T-helper 1 cell treated with Interleukin-12 subunit alpha and Interleukin-12 subunit beta and Interleukin-4 antibody, amounts not matched to agents 30 μg/mL and 1 μg/mL, for 36 hours (primary cell): ENCODE data around the gene SLC34A3.
"Not testable (repeated sequence)": the region's sequence is repeated elsewhere in the genome, so short reads cannot be mapped to it uniquely, and the experiment has no call there.

Experiments
- H3K27ac Mint-ChIP-seq: one replicate; pipeline ENCODE4 v1.8.0; 2021; ENCODE audit warnings: mild to moderate bottlenecking, mixed read lengths
- H3K27me3 Mint-ChIP-seq: one replicate; pipeline ENCODE4 v1.8.0; 2021; ENCODE audit warnings: low read depth, mixed read lengths
- H3K36me3 Mint-ChIP-seq: one replicate; pipeline ENCODE4 v1.8.0; 2021; ENCODE audit warnings: low read depth, mixed read lengths
- H3K4me1 Mint-ChIP-seq: one replicate; pipeline ENCODE4 v1.8.0; 2021; ENCODE audit warnings: low read depth, mixed read lengths
- H3K4me3 Mint-ChIP-seq: one replicate; pipeline ENCODE4 v1.8.0; 2021; ENCODE audit warnings: mild to moderate bottlenecking, moderate library complexity, mixed read lengths
- H3K9me3 Mint-ChIP-seq: one replicate; pipeline ENCODE4 v1.8.0; 2021; ENCODE audit warnings: mixed read lengths

Gene SLC34A3

DNA sequence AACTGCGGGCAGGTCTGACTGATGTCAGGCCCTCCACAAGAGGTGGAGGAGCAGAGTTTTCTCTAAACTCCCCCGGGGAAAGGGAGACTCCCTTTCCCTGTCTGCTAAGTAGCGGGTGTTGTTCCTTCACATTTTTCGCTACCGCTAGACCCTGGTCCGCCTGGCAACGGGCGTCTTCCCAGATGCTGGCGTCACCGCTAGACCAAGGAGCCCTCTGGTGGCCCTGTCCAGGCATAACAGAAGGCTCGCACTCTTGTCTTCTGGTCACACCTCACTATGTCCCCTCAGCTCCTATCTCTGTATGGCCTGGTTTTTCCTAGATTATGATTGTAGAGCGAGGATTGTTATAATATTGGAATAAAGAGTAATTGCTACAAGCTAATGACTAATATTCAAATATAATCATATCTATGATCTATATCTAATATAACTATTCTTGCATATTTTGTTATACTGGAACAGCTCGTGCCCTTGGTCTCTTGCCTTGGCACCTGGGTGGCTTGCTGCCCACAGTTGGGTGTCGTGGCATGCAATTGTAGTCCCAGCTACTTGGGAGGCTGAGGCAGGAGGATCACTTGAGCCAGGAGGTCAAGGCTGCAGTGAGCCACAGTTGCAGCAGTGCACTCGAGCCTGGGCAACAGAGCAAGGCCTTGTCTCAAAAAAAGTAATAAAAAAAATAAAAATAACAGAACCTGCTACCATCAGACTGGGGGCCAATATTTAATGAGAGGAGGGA lies 31.6 kb downstream of the SLC34A3 start:
- H3K27ac Mint-ChIP-seq, H3K9me3 Mint-ChIP-seq, H3K27me3 Mint-ChIP-seq, H3K4me1 Mint-ChIP-seq, H3K36me3 Mint-ChIP-seq, H3K4me3 Mint-ChIP-seq: not testable (repeated sequence)

- H3K4me1 Mint-ChIP-seq: no peaks in the 10 kb centered on the region
- no peak overlapping the region for H3K27ac Mint-ChIP-seq
- no peaks in the 10 kb centered on the region for H3K9me3 Mint-ChIP-seq
- H3K36me3 Mint-ChIP-seq: peaks cover 7% of the 10 kb centered on the region
- no peak overlapping the region for H3K4me3 Mint-ChIP-seq
- H3K27me3 Mint-ChIP-seq: no peaks in the 10 kb centered on the region
These were observed 32.2 kb downstream of the SLC34A3 start for GRCh38 chr9:137262909-137263285.

DNA sequence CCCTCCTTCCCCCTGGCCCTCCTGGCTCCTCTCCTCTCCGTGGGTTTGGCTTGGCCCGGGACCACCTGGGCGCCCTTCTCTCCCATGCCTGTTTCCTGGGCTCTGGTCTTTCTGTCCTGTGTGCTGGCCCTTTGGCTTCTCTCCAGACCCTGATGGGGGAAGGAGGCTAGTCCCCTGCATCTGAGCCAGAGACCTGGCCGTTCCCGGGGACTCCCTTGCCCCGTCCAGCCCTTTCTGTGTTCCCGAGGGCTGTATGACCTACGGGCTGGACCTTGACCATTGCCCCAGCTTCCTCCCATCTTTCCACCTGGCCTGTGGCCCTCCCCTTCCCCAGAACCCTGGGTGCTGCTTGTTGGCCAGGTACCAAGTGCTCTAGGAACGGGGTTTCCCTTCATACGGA lies 32.8 kb downstream of the SLC34A3 start:
- no peak overlapping the region for H3K27ac Mint-ChIP-seq
- H3K4me1 Mint-ChIP-seq: peaks cover under 1% of the 10 kb centered on the region
- H3K27me3 Mint-ChIP-seq: no peaks in the 10 kb centered on the region
- no peak overlapping the region for H3K4me3 Mint-ChIP-seq
- no peaks in the 10 kb centered on the region for H3K9me3 Mint-ChIP-seq
- peaks cover 9% of the 10 kb centered on the region for H3K36me3 Mint-ChIP-seq

DNA sequence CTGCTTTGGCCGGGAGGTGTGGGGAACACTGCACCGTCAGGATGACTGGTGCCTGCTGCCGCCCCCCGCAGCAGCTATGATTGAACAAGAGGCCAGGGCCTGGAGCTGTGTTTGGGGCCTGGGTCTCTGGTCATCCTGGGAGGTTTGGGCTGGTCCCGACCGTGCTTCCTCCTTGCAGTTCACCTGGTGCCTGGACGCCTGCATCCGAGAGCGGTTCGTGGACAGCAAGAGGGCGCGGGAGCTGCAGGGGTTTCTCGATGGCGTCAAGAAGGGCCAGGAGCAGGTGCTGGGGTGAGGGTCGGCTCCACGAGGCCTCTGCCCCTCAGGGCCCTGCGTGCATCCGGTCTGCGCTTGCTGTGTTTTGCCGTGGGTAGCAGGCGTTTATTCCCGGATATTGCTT lies 33.4 kb downstream of the SLC34A3 start:
- Mint-ChIP-seq H3K36me3 (peaks cover 13% of the 10 kb centered on the region), H3K27ac (no peak overlapping the region), H3K27me3 (no peaks in the 10 kb centered on the region), H3K4me1 (peaks cover 3% of the 10 kb centered on the region), H3K9me3 (no peaks in the 10 kb centered on the region), H3K4me3 (no peak overlapping the region)

DNA sequence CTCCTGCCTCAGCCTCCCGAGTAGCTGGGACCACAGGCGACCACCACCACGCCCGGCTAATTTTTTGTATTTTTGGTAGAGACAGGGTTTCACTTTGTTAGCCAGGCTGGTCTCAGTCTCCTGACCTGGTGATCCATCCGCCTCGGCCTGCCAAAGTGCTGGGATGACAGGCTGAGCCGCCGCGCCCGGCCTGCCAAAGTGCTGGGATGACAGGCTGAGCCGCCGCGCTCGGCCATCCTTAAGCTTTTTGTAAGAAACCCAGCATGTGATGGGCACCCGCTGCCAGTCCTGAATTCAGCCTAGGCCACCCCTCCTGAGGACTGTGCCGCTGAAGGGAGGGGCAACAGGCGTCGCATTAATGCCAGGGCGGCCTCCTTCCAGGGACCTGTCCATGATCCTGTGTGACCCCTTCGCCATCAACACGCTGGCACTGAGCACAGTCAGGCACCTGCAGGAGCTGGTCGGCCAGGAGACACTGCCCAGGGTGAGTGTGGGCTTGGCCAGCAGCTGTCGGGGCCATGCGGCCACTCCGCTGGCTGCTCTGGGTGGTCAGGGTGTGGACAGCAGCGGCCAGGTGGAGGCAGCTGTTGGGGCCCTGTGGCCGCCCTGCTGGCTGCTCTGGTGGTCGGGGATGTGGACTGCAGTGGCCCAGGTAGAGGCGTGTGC lies 34.9 kb downstream of the SLC34A3 start:
- Mint-ChIP-seq H3K27me3 (no peaks in the 10 kb centered on the region), H3K27ac (no peak overlapping the region), H3K4me3 (no peak overlapping the region), H3K4me1 (peaks cover 3% of the 10 kb centered on the region), H3K36me3 (peaks cover 19% of the 10 kb centered on the region), H3K9me3 (no peaks in the 10 kb centered on the region)

DNA sequence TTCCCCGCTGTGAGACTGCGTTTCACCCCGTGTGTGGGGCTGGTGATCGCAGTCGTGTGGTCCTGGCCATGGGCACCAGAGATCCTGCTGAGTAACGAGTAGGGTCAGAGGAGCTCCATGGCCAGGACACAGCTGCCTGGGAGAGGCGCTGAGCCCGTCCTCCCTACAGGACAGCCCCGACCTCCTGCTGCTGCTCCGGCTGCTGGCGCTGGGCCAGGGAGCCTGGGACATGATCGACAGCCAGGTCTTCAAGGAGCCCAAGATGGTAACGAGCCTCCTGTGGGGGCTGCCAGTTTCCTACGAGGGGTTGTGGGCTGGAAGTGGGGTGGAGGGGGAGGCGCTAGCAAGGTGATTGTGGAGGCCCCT lies 35.4 kb downstream of the SLC34A3 start:
- Mint-ChIP-seq H3K27me3 (no peaks in the 10 kb centered on the region), H3K27ac (no peak overlapping the region), H3K4me1 (peaks cover 3% of the 10 kb centered on the region), H3K36me3 (peaks cover 19% of the 10 kb centered on the region), H3K4me3 (no peak overlapping the region), H3K9me3 (no peaks in the 10 kb centered on the region)

DNA sequence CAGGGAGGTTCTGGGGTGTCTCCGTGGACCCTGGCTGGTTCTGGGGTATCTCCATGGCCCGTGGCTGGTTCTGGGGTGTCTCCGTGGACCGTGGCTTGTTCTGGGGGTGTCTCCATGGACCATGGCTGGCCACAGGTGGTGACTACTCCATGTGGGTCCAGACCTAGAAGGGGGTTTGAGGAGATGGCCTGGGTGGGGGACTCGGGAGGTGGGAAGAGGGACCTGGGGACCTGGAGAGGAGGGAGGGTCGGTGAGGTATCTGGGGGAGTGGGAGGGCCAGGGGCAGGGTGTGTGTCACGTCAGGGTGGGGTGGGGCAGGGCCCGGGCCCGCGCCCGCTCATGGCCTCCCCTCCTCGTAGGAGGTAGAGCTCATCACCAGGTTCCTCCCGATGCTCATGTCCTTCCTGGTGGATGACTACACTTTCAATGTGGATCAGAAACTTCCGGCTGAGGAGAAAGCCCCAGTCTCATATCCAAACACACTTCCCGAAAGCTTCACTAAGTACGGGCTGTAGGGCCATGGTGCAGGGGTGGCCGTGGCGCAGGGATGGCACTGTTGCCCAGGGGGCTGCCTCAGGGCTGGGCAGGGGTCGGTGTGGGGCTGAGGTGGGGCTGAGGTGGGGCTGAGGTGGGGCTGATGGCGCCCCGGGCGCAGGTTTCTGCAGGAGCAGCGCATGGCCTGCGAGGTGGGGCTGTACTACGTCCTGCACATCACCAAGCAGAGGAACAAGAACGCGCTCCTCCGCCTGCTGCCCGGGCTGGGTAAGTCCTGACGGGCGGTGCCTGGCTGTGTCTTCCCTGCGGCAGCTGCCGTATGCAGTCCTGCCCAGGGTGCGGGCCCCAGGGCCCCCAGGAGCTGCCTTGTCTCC lies 36.1 kb downstream of the SLC34A3 start:
- Mint-ChIP-seq H3K27ac (no peak overlapping the region), H3K4me3 (no peak overlapping the region), H3K36me3 (peaks cover 21% of the 10 kb centered on the region), H3K4me1 (peaks cover 7% of the 10 kb centered on the region), H3K9me3 (no peaks in the 10 kb centered on the region), H3K27me3 (no peaks in the 10 kb centered on the region)

DNA sequence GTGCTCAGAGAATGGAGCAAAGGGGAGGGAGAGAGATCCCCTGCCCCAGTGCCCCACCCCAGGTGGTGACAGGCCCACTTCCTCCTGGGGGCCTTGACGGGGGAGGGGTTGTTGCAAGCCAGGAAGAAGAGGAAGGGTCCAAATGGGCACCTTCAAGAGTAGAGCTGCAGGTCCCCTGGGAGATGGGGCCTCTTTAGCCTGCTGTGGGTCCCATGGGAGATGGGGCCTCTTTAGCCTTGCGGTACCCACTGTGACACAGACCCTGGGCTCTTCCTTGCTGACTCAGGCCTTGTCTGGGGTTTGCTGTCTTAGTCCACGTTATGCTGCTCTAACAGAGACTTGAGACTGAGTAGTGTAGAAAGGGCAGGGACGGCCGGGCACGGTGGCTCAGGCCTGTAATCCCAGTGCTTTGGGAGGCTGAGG lies 37.2 kb downstream of the SLC34A3 start:
- Mint-ChIP-seq H3K27ac (no peak overlapping the region), H3K4me3 (no peak overlapping the region), H3K4me1 (peaks cover 7% of the 10 kb centered on the region), H3K27me3 (no peaks in the 10 kb centered on the region), H3K9me3 (no peaks in the 10 kb centered on the region), H3K36me3 (peaks cover 21% of the 10 kb centered on the region)

GRCh38 chr9:137268538-137269201 lies 38.0 kb downstream of the SLC34A3 start:
- peak overlapping the region; percentile 4 for H3K4me3 Mint-ChIP-seq
- H3K27me3 Mint-ChIP-seq: no peaks in the 10 kb centered on the region
- H3K36me3 Mint-ChIP-seq: peaks cover 25% of the 10 kb centered on the region
- H3K4me1 Mint-ChIP-seq: peaks cover 7% of the 10 kb centered on the region
- no peak overlapping the region for H3K27ac Mint-ChIP-seq
- H3K9me3 Mint-ChIP-seq: no peaks in the 10 kb centered on the region

- Mint-ChIP-seq H3K4me1 (peaks cover 7% of the 10 kb centered on the region), H3K27ac (no peak overlapping the region), H3K27me3 (no peaks in the 10 kb centered on the region), H3K4me3 (no peak overlapping the region), H3K36me3 (peaks cover 25% of the 10 kb centered on the region), H3K9me3 (no peaks in the 10 kb centered on the region)
These were observed 38.6 kb downstream of the SLC34A3 start for GRCh38 chr9:137269231-137269772.

- Mint-ChIP-seq H3K36me3 (peaks cover 23% of the 10 kb centered on the region), H3K9me3 (no peaks in the 10 kb centered on the region), H3K4me3 (no peak overlapping the region)
These were observed 40.4 kb downstream of the SLC34A3 start for GRCh38 chr9:137270929-137271695.

DNA sequence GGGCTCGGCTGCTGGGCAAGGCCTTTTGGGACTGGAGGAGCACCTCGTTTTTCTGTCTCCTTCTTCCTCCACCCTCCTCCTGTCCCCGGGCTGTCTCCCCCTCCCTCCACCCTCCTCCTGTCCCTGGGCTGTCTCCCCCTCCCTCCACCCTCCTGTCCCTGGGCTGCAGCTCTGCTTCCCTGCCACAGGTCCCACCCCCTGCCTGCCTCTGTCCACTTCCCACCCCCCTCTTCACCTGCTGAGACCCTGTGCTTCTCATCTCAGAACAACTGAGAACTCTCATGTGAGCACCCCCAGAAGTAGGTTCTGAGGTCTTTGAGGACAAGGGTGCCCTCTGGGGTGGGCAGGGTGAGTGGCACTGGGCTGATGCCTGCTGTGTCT lies 41.0 kb downstream of the SLC34A3 start:
- H3K36me3 Mint-ChIP-seq: peaks cover 23% of the 10 kb centered on the region
- H3K4me1 Mint-ChIP-seq: peaks cover 12% of the 10 kb centered on the region
- no peak overlapping the region for H3K4me3 Mint-ChIP-seq
- no peaks in the 10 kb centered on the region for H3K27me3 Mint-ChIP-seq
- H3K9me3 Mint-ChIP-seq: no peaks in the 10 kb centered on the region
- H3K27ac Mint-ChIP-seq: peak overlapping the region; percentile 24

More at GRCh38 chr9:137270929-137271695, 40.4 kb downstream of the SLC34A3 start:
- Mint-ChIP-seq H3K27ac (peak overlapping the region; percentile 24), H3K27me3 (no peaks in the 10 kb centered on the region), H3K4me1 (peaks cover 11% of the 10 kb centered on the region)

DNA sequence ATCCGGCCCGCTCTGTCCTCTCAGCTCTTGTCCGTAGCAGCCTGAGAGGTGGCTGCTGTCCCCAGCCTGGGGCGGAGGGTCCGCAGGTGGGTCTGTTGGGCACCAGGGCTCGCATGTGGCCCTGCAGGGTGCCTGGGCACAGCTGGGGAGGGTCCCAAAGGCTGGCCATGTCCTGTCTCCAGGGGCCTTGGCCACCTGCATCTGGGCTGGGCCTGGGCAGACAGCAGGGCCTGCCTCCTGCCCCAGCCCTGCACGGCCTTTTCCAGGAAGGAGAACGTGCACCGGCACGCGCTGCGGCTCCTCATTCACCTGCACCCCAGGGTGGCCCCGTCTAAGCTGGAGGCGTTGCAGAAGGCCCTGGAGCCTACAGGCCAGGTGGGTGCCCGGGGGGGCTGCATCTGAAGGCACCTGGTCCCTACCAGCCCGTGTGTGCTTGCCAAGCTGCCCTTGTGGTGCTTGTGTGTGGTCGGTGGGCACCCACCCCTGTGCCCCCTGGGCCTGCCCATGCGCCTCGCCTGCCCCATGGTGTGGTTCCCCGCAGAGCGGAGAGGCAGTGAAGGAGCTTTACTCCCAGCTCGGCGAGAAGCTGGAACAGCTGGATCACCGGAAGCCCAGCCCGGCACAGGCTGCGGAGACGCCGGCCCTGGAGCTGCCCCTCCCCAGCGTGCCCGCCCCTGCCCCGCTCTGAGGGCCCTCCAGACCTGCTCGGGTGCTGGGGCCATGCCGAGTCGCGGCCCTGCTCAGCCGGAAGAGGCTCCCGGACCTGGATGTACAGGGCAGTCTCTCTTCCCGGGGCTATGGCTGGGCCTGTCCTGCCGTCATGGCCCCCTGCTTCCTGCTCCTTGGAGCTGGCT lies 41.8 kb downstream of the SLC34A3 start:
- H3K27me3 Mint-ChIP-seq: no peaks in the 10 kb centered on the region
- no peaks in the 10 kb centered on the region for H3K9me3 Mint-ChIP-seq
- H3K4me1 Mint-ChIP-seq: peaks cover 16% of the 10 kb centered on the region
- H3K4me3 Mint-ChIP-seq: no peak overlapping the region
- no peak overlapping the region for H3K27ac Mint-ChIP-seq
- peaks cover 21% of the 10 kb centered on the region for H3K36me3 Mint-ChIP-seq
